ENCODE measurements around the gene CTSL.
"Not testable (repeated sequence)": the region's sequence is repeated elsewhere in the genome, so short reads cannot be mapped to it uniquely, and the experiment has no call there.

CTSL gene

GRCh38 chr9:87739546-87739945 is 13.6 kb downstream of the CTSL start:
- DNase-seq (ENCODE audit: low read depth, low spot score) = no peak

GRCh38 chr9:87740209-87740608 is 14.3 kb downstream of the CTSL start:
- no peaks in the 10 kb centered on the region for H3K36me3 ChIP-seq (ENCODE audit: insufficient read depth, low read length)
- TF ChIP-seq POLR2AphosphoS5 (IDR thresholded peaks at IDR 0.05; ENCODE audit: borderline replicate concordance, low read depth, low read length) = no peak
- H3K27ac ChIP-seq = no peak overlapping the region
- DNase-seq (ENCODE audit: low read depth, low spot score) = no peak
- H3K4me3 ChIP-seq = no peak overlapping the region
- H3K9ac ChIP-seq (ENCODE audit: insufficient read length) = no peak overlapping the region
- H3K9me3 ChIP-seq (ENCODE audit: low read depth, low read length) = no peaks in the 10 kb centered on the region; the same call in 1 of the 2 replicates

More at GRCh38 chr9:87739546-87739945, 13.6 kb downstream of the CTSL start:
- Histone ChIP-seq H3K9me3 (ENCODE audit: low read depth, low read length) (no peaks in the 10 kb centered on the region; the same call in 1 of the 2 replicates), H3K4me3 (no peak overlapping the region), H3K27ac (no peak overlapping the region), H3K36me3 (ENCODE audit: insufficient read depth, low read length) (no peaks in the 10 kb centered on the region), H3K9ac (ENCODE audit: insufficient read length) (no peak overlapping the region)
- no peak for TF ChIP-seq POLR2AphosphoS5 (IDR thresholded peaks at IDR 0.05; ENCODE audit: borderline replicate concordance, low read depth, low read length)
- no peak for TF ChIP-seq FOXP2 (optimal IDR thresholded peaks at IDR 0.05; ENCODE audit: control extremely low read depth, extremely low read length, insufficient read depth)
- TF ChIP-seq EZH2 (IDR thresholded peaks at IDR 0.05) = no peak

GRCh38 chr9:87741326-87741725 is 15.4 kb downstream of the CTSL start:
- Histone ChIP-seq H3K9me3 (ENCODE audit: low read depth, low read length) (no peaks in the 10 kb centered on the region; the same call in 1 of the 2 replicates), H3K36me3 (ENCODE audit: insufficient read depth, low read length) (no peaks in the 10 kb centered on the region)

GRCh38 chr9:87741891-87742290 is 16.0 kb downstream of the CTSL start:
- H3K36me3 ChIP-seq (ENCODE audit: insufficient read depth, low read length) = no peaks in the 10 kb centered on the region
- no peak overlapping the region for H3K27ac ChIP-seq
- no peaks in the 10 kb centered on the region for H3K9me3 ChIP-seq (ENCODE audit: low read depth, low read length)
- H3K9ac ChIP-seq (ENCODE audit: insufficient read length) = no peak overlapping the region
- no peak overlapping the region for H3K4me3 ChIP-seq
- TF ChIP-seq FOXP2 (optimal IDR thresholded peaks at IDR 0.05; ENCODE audit: control extremely low read depth, extremely low read length, insufficient read depth) (no peak), EZH2 (IDR thresholded peaks at IDR 0.05) (no peak), POLR2AphosphoS5 (IDR thresholded peaks at IDR 0.05; ENCODE audit: borderline replicate concordance, low read depth, low read length) (no peak)
- DNase-seq (ENCODE audit: low read depth, low spot score) = no peak

More at GRCh38 chr9:87741326-87741725, 15.4 kb downstream of the CTSL start:
- Histone ChIP-seq H3K27ac (no peak overlapping the region), H3K9ac (ENCODE audit: insufficient read length) (no peak overlapping the region), H3K4me3 (no peak overlapping the region)
- no peak for DNase-seq (ENCODE audit: low read depth, low spot score)
- no peak for TF ChIP-seq FOXP2 (optimal IDR thresholded peaks at IDR 0.05; ENCODE audit: control extremely low read depth, extremely low read length, insufficient read depth)
- TF ChIP-seq POLR2AphosphoS5 (IDR thresholded peaks at IDR 0.05; ENCODE audit: borderline replicate concordance, low read depth, low read length) = no peak
- TF ChIP-seq EZH2 (IDR thresholded peaks at IDR 0.05) = no peak

GRCh38 chr9:87742813-87743428 is 17.0 kb downstream of the CTSL start:
- DNase-seq (ENCODE audit: low read depth, low spot score) = no peak
- Histone ChIP-seq H3K27ac (no peak overlapping the region), H3K9me3 (ENCODE audit: low read depth, low read length) (no peaks in the 10 kb centered on the region), H3K36me3 (ENCODE audit: insufficient read depth, low read length) (no peaks in the 10 kb centered on the region), H3K4me3 (no peak overlapping the region), H3K9ac (ENCODE audit: insufficient read length) (no peak overlapping the region)
- TF ChIP-seq EZH2 (IDR thresholded peaks at IDR 0.05) (no peak), POLR2AphosphoS5 (IDR thresholded peaks at IDR 0.05; ENCODE audit: borderline replicate concordance, low read depth, low read length) (no peak), FOXP2 (optimal IDR thresholded peaks at IDR 0.05; ENCODE audit: control extremely low read depth, extremely low read length, insufficient read depth) (no peak)

DNA sequence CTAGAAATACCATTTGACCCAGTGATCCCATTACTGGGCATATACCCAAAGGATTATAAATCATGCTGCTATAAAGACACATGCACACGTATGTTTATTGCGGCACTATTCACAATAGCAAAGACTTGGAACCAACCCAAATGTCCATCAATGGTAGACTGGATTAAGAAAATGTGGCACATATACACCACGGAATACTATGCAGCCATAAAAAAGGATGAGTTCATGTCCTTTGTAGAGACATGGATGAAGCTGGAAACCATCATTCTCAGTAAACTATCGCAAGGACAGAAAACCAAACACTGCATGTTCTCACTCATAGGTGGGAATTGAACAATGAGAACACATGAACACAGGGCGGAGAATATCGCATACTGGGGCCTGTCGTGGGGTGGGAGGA is 18.3 kb downstream of the CTSL start:
- not testable (repeated sequence) for H3K4me3 ChIP-seq; H3K27ac ChIP-seq; DNase-seq (ENCODE audit: low read depth, low spot score)

GRCh38 chr9:87746186-87746585 is 20.3 kb downstream of the CTSL start:
- H3K27ac ChIP-seq = no peak overlapping the region
- H3K36me3 ChIP-seq (ENCODE audit: insufficient read depth, low read length) = no peaks in the 10 kb centered on the region
- no peak overlapping the region for H3K9ac ChIP-seq (ENCODE audit: insufficient read length)
- H3K9me3 ChIP-seq (ENCODE audit: low read depth, low read length) = no peaks in the 10 kb centered on the region
- TF ChIP-seq EZH2 (IDR thresholded peaks at IDR 0.05) = no peak
- TF ChIP-seq FOXP2 (optimal IDR thresholded peaks at IDR 0.05; ENCODE audit: control extremely low read depth, extremely low read length, insufficient read depth) = no peak
- TF ChIP-seq POLR2AphosphoS5 (IDR thresholded peaks at IDR 0.05; ENCODE audit: borderline replicate concordance, low read depth, low read length) = no peak
- no peak for DNase-seq (ENCODE audit: low read depth, low spot score)
- H3K4me3 ChIP-seq = no peak overlapping the region

More for the DNA sequence above, 18.3 kb downstream of the CTSL start:
- H3K9ac ChIP-seq (ENCODE audit: insufficient read length); H3K9me3 ChIP-seq (ENCODE audit: low read depth, low read length); H3K36me3 ChIP-seq (ENCODE audit: insufficient read depth, low read length): not testable (repeated sequence)

DNA sequence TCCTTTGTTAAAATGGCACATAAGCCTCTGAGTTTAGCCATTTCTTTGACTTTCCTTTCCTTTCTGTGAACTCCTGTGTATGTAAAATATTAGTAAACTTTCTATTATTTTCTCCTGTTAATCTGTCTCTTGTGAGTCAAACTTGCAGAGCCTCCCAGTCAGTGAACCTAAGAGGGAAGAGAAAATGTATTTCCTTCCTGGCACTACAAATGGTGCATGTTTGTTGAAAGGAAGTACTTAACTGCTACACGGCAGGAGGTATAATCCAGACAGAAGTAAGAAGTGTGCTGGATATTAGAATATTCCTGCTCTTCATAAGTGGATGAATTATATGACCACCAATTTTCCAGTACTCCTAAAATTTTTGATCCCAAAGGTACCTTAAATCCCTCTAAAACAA is 23.0 kb downstream of the CTSL start:
- 0 out of 2 replicates have a peak overlapping the region, but pooled peaks have one; percentile 4 for H3K4me3 ChIP-seq
- no peaks in the 10 kb centered on the region for H3K36me3 ChIP-seq (ENCODE audit: insufficient read depth, low read length)
- TF ChIP-seq EZH2 (IDR thresholded peaks at IDR 0.05) (no peak), POLR2AphosphoS5 (IDR thresholded peaks at IDR 0.05; ENCODE audit: borderline replicate concordance, low read depth, low read length) (no peak)
- H3K27ac ChIP-seq = no peak overlapping the region
- peak; percentile 69 for DNase-seq (ENCODE audit: low read depth, low spot score)
- H3K9ac ChIP-seq (ENCODE audit: insufficient read length) = no peak overlapping the region
- H3K9me3 ChIP-seq (ENCODE audit: low read depth, low read length) = no peaks in the 10 kb centered on the region

DNA sequence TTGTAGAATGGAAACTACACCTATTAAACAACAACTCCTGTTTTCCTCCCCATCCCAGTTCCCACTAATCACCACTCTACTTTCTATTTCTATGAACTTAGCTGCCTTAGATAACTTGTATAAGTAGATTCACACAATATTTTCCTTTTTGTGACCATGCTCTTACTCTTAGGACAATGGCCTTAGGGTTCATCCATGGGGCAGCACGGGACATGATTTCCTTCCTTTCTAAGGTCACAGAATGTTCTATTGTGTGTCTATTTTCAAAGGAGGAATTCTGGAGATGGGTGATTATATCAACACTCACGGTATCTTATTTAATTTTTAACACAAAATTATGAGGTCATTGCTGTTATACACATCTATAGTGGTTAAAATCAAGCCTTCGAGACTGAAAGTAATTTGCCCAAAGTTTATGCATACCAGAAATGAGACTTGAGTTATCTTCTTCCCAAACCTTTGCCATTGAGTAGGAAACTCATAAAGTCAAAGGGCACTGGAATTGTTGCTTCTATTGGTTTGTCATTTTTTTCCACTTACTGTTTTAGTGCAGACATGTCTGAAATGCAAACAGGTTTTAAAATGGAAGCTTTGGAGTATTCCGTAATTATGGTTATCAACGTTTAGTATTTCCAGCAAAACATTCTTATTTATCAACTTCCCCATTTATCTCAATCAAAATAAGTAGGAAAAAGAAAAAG is 23.6 kb downstream of the CTSL start:
- TF ChIP-seq FOXP2 (optimal IDR thresholded peaks at IDR 0.05; ENCODE audit: control extremely low read depth, extremely low read length, insufficient read depth) (no peak), EZH2 (IDR thresholded peaks at IDR 0.05) (no peak), POLR2AphosphoS5 (IDR thresholded peaks at IDR 0.05; ENCODE audit: borderline replicate concordance, low read depth, low read length) (no peak)
- Histone ChIP-seq H3K9me3 (ENCODE audit: low read depth, low read length) (no peaks in the 10 kb centered on the region), H3K9ac (ENCODE audit: insufficient read length) (no peak overlapping the region), H3K27ac (no peak overlapping the region), H3K36me3 (ENCODE audit: insufficient read depth, low read length) (no peaks in the 10 kb centered on the region), H3K4me3 (no peak overlapping the region)
- no peak for DNase-seq (ENCODE audit: low read depth, low spot score)
